HEK293 (cell line): ENCODE results near the gene FLACC1.

Source experiments
- CTCF ChIA-PET: fragments of 350-600 bp; formaldehyde crosslinking; extraction: SDS; loops from one replicate; lab custom pipeline; 2021; ENCODE audit warnings: antibody characterized with exemption; lab: Yijun Ruan, JAX
- POLR2A ChIA-PET: fragments of 300-600 bp; formaldehyde crosslinking; extraction: SDS; loops from one replicate; lab custom pipeline; 2020; ENCODE audit warnings: antibody characterized with exemption, inconsistent platforms; lab: Yijun Ruan, JAX
- H3K27ac ChIP-seq: fragments of 200-500 bp; sonication (Bioruptor generic); 2 replicates; pipeline ENCODE4 v1.5.1; 2014; ENCODE audit warnings: low read depth, low read length, control low read depth, inconsistent platforms; ENCODE audit errors: extremely low read depth
- H3K36me3 ChIP-seq, 2 experiments: fragments of 200-500 bp in 1 of 2; sonication (Bioruptor generic) in 1 of 2; 1 replicate in 1 of 2; 2 replicates in 1 of 2; pipeline ENCODE4 v1.5.1; 2014 to 2017; ENCODE audit warnings: inconsistent platforms in 2 of 2, low read length in 2 of 2; ENCODE audit not compliant: control insufficient read depth in 2 of 2, insufficient read depth in 1 of 2
- H3K4me1 ChIP-seq: fragments of 200-500 bp; sonication (Bioruptor generic); 2 replicates; pipeline ENCODE4 v1.5.1; 2014; ENCODE audit warnings: mild to moderate bottlenecking, low read length, inconsistent platforms; ENCODE audit not compliant: control insufficient read depth, insufficient read depth
- H3K4me3 ChIP-seq: 2 replicates; pipeline ENCODE4 v1.5.1; 2011; ENCODE audit warnings: low read depth, mild to moderate bottlenecking, control low read depth, low read length, moderate library complexity
- H3K9me3 ChIP-seq: fragments of 200-500 bp; sonication (Bioruptor generic); 2 replicates; pipeline ENCODE4 v1.5.1; 2014; ENCODE audit warnings: low read depth, low read length, inconsistent platforms; ENCODE audit not compliant: control insufficient read depth, insufficient read depth
- PRDM1 ChIP-seq: fragments of 450-650 bp; formaldehyde crosslinking; IDR thresholded peaks from 2 replicates; pipeline ENCODE4; 2016; ENCODE audit warnings: missing biosample characterization, missing genetic modification characterization
- PRDM10 ChIP-seq: fragments of 450-650 bp; formaldehyde crosslinking; IDR thresholded peaks from 2 replicates; pipeline ENCODE4 v1.5.1; 2016; ENCODE audit warnings: missing biosample characterization, missing genetic modification characterization
- SETDB1 ChIP-seq: IDR thresholded peaks from one replicate; pipeline ENCODE4 v1.6.1; 2017; ENCODE audit warnings: mild to moderate bottlenecking, low read length, moderate library complexity, mixed read lengths; ENCODE audit not compliant: insufficient read length
- SP3 ChIP-seq: fragments of 450-650 bp; formaldehyde crosslinking; IDR thresholded peaks from 2 replicates; pipeline ENCODE4 v1.5.1; 2016; ENCODE audit warnings: missing biosample characterization, missing genetic modification characterization
- SP7 ChIP-seq: fragments of 450-650 bp; formaldehyde crosslinking; IDR thresholded peaks from 2 replicates; pipeline ENCODE4 v1.5.1; 2016; ENCODE audit warnings: missing biosample characterization, missing genetic modification characterization
- ZBTB48 ChIP-seq: fragments of 450-650 bp; formaldehyde crosslinking; IDR thresholded peaks from 2 replicates; pipeline ENCODE4 v1.5.1; 2016; ENCODE audit warnings: missing biosample characterization, missing genetic modification characterization
- ZNF10 ChIP-seq: fragments of 450-650 bp; formaldehyde crosslinking; IDR thresholded peaks from 2 replicates; pipeline ENCODE4 v1.5.1; 2017; ENCODE audit warnings: missing biosample characterization, missing genetic modification characterization
- ZNF138 ChIP-seq: fragments of 450-650 bp; formaldehyde crosslinking; IDR thresholded peaks from 2 replicates; pipeline ENCODE4 v1.5.1; 2016; ENCODE audit warnings: missing biosample characterization, missing genetic modification characterization, borderline replicate concordance
- ZNF280C ChIP-seq: fragments of 450-650 bp; formaldehyde crosslinking; IDR thresholded peaks from 2 replicates; pipeline ENCODE4 v1.5.1; 2016; ENCODE audit warnings: missing biosample characterization, missing genetic modification characterization
- ZNF416 ChIP-seq: fragments of 450-650 bp; formaldehyde crosslinking; IDR thresholded peaks from 2 replicates; pipeline ENCODE4 v1.5.1; 2016; ENCODE audit warnings: missing biosample characterization, missing genetic modification characterization
- ZNF529 ChIP-seq: fragments of 450-650 bp; formaldehyde crosslinking; IDR thresholded peaks from 2 replicates; pipeline ENCODE4 v1.5.1; 2017; ENCODE audit warnings: missing genetic modification characterization, missing biosample characterization; ENCODE audit not compliant: insufficient replicate concordance
- ZNF530 ChIP-seq: fragments of 450-650 bp; formaldehyde crosslinking; IDR thresholded peaks from 2 replicates; pipeline ENCODE4 v1.5.1; 2016; ENCODE audit warnings: low read depth, missing biosample characterization, missing genetic modification characterization
- ZNF580 ChIP-seq: fragments of 450-650 bp; formaldehyde crosslinking; IDR thresholded peaks from 2 replicates; pipeline ENCODE4 v1.5.1; 2016; ENCODE audit warnings: missing biosample characterization, missing genetic modification characterization
- ZNF596 ChIP-seq: fragments of 450-650 bp; IDR thresholded peaks from 2 replicates; pipeline ENCODE4 v1.5.0; 2018; ENCODE audit warnings: missing biosample characterization, mild to moderate bottlenecking, missing genetic modification characterization, moderate library complexity
- ZNF658 ChIP-seq: fragments of 450-650 bp; formaldehyde crosslinking; IDR thresholded peaks from 2 replicates; pipeline ENCODE4; 2016; ENCODE audit warnings: missing biosample characterization, missing genetic modification characterization
- ZNF830 ChIP-seq: fragments of 450-650 bp; IDR thresholded peaks from 2 replicates; pipeline ENCODE4 v1.5.0; 2018; ENCODE audit warnings: missing biosample characterization, missing genetic modification characterization, low read depth, mild to moderate bottlenecking, moderate library complexity
- ZNF837 ChIP-seq: fragments of 450-650 bp; formaldehyde crosslinking; IDR thresholded peaks from 2 replicates; pipeline ENCODE4 v1.5.1; 2016; ENCODE audit warnings: missing biosample characterization, missing genetic modification characterization
- ZSCAN30 ChIP-seq: fragments of 450-650 bp; IDR thresholded peaks from 2 replicates; pipeline ENCODE4 v1.5.1; 2018; ENCODE audit warnings: missing biosample characterization, mild to moderate bottlenecking, missing genetic modification characterization, moderate library complexity

FLACC1 gene

GRCh38 chr2:201349601-201350000 is 7.5 kb downstream of the FLACC1 start:
- CTCF ChIA-PET: interaction anchor here (2.8 kb wide), 1 partner anchor 118 kb away, joined by 8 read pairs; no protein-coding TSS in a partner anchor
- Histone ChIP-seq H3K36me3 (no peaks in the 10 kb centered on the region), H3K27ac (no peak overlapping the region), H3K9me3 (no peaks in the 10 kb centered on the region), H3K4me3 (no peak overlapping the region), H3K4me1 (no peaks in the 10 kb centered on the region)
- TF ChIP-seq ZNF138 (tag by site-specific recombination): no peak
- TF ChIP-seq ZNF830 (tag by site-specific recombination): no peak
- TF ChIP-seq PRDM10 (tag by site-specific recombination): no peak
- POLR2A ChIA-PET: no interaction called here

DNA sequence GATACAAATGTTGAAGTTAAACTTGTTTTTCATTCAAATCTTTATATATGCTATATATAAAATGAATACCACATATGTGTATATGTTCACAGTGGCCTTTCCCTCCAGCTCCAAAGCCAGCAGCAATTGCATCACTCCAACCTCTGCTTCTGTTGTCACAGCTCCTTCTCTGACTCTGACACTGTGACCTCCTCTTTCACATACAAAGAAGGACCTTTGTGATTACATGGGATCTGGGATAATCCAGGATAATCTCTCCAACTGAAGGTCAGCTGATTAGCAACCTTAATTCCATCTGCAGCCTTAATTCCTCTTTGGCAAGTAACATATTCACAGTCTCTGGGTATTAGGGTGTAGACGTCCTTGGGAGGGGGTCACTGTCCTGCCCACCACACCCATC is 8.4 kb downstream of the FLACC1 start:
- no peaks in the 10 kb centered on the region for H3K36me3 ChIP-seq
- no peaks in the 10 kb centered on the region for H3K9me3 ChIP-seq
- no peak overlapping the region for H3K4me3 ChIP-seq
- H3K4me1 ChIP-seq: no peaks in the 10 kb centered on the region
- ChIA-PET CTCF (interaction anchor here (0.6 to 0.7 kb wide), 2 partner anchors 235 to 388 kb away, joined by 3 to 4 read pairs; no protein-coding TSS in a partner anchor), POLR2A (no interaction called here)
- no peak overlapping the region for H3K27ac ChIP-seq
- no peak for TF ChIP-seq ZNF10 (tag by site-specific recombination)
- TF ChIP-seq ZNF837 (tag by site-specific recombination): no peak
- TF ChIP-seq ZNF138 (tag by site-specific recombination): no peak
- TF ChIP-seq ZNF658: no peak
- no peak for TF ChIP-seq SETDB1
- no peak for TF ChIP-seq ZNF530 (tag by site-specific recombination)
- no peak for TF ChIP-seq ZNF580 (tag by site-specific recombination)
- no peak for TF ChIP-seq ZBTB48 (tag by site-specific recombination)

GRCh38 chr2:201347138-201347537 is 10.0 kb downstream of the FLACC1 start:
- TF ChIP-seq ZSCAN30 (no peak), ZNF280C (tag by site-specific recombination) (no peak), ZNF416 (no peak), SP3 (tag by site-specific recombination) (no peak), PRDM1 (tag by site-specific recombination) (no peak), ZNF596 (tag by site-specific recombination) (no peak), SP7 (tag by site-specific recombination) (no peak), ZNF529 (no peak)
- CTCF ChIA-PET: no interaction called here

More at GRCh38 chr2:201347138-201347537, 10.0 kb downstream of the FLACC1 start:
- H3K4me3 ChIP-seq: no peak overlapping the region
- no peak overlapping the region for H3K27ac ChIP-seq
- no peaks in the 10 kb centered on the region for H3K36me3 ChIP-seq
- no peaks in the 10 kb centered on the region for H3K4me1 ChIP-seq
- no peaks in the 10 kb centered on the region for H3K9me3 ChIP-seq
- POLR2A ChIA-PET: no interaction called here
